NCI-H187 (cell line): Measurements from ENCODE around the gene SLC26A8.
"Not testable (repeated sequence)": the region's sequence is repeated elsewhere in the genome, so short reads cannot be mapped to it uniquely, and the experiment has no call there.

Experiments
- DNase-seq, 2 experiments: peaks; one replicate each; lab custom pipeline; 2025; lab: John Stamatoyannopoulos, UW

The SLC26A8 gene

DNA sequence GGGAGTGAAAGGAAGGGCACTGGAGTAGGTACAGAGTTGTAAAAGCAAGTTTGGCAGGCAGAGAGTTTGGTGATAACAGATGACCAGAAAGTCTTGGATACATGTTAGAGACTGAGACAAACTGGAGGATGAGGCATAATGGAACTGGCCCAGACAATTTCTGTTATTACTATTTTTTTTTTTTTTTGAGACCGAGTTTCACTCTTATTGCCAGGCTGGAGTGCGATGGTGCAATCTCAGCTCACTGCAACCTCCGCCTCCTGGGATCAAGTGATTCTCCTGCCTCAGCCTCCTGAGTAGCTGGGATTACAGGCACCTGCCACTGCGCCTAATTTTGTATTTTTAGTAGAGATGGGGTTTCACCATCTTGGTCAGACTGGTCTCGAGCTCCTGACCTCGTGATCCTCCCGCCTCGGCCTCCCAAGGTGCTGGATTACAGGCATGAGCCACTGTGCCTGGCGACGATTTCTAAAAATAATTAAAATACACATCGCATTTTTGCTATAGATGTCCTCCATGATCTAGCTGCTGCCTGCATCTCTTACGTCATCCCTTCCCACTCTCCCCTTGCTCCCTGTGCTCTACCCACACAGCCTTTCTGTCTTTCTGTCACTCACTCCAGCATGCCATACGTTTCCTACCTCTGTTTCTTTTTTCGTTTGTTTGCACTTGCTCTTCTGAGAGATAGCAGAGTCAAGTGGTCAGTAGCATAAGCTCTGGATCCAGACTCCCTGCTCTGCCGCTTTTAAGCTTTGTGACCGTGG lies 26.7 kb upstream of the SLC26A8 start:
- no peak for DNase-seq

DNA sequence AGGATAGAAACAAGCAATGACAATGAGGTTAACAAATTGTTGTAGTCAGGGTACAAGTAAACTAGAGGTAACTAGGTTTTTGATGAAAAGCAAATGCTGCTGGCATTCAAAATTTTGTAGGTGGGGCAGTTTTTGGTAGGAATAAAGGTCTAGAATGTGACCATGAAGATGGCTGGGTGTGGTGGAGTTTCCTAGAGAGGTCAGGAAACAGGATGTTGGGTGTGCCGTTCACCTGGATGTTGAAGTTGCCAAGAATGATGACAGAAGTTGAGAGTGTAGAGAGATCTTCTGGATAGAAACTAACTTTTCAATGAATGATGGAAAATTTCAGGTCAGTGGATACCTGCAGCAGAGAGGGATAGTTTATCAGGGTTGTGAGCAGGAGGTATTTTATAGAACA lies 25.9 kb upstream of the SLC26A8 start:
- no peak for DNase-seq

DNA sequence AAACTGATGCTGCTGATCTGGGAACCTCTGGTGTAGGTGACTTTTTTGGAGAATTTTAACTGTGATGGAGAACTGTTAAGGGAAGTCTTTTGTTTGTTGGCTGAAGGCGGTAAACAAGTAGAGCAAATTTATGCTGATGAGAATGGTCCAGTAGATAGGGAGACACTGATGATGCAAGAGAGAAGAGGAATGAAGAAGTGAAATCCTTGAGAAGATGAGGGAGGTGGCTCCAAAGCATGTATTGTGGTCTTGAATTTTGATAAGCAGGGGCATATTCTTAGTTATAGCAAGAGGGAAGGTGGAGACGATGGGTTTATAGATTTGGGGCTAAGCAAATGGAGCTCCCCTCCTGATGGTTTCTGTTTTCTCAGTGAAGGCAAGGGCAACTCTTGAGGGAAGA lies 25.1 kb upstream of the SLC26A8 start:
- DNase-seq: no peak

DNA sequence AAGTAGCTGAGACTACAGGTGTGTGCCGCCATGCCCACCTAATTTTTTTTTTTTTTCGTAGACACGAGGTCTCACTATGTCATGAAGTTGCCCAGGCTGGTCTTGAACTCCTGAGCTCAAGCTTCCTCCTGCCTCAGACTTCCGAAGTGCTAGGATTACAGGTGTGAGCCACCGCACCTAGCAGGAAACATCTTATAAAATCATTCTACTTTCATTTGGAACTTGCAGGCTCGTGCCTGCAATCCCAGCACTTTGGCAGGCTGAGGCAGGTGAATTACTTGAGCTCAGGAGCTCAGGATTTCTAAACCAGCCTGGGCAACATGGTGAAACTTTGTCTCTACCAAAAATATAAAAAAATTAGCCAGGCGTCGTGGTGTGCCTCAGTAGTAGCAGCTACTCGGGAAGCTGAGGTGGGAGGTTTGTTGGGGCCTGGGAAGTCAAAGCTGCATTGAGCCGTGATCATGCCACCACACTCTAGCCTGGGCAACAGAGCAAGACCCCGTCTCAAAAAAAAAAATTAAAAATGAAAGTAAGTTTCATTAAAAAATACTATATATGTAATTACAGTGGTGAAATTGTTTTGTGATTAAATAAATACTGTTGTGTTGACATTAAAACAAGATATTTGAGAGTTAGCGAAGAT lies 18.3 kb upstream of the SLC26A8 start:
- no peak for DNase-seq

DNA sequence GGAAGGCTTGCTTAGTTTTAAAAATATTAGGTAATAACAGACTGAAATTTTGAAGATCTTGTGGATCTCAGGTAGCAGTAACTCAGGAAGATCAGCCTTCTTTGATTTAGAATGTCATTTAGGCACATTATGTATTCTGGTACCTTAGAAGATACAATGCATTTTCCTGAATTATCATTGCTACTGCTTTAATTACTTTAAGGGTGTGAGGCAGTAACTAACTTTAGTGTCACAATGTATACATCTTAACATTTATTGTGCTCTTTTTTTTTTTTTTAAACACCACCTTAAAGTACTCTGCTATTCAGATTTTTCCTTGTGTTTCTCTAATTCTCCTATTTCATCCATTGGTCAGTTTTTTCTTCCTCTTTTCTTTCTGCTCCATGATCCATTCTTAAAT lies 16.5 kb upstream of the SLC26A8 start:
- no peak for DNase-seq

DNA sequence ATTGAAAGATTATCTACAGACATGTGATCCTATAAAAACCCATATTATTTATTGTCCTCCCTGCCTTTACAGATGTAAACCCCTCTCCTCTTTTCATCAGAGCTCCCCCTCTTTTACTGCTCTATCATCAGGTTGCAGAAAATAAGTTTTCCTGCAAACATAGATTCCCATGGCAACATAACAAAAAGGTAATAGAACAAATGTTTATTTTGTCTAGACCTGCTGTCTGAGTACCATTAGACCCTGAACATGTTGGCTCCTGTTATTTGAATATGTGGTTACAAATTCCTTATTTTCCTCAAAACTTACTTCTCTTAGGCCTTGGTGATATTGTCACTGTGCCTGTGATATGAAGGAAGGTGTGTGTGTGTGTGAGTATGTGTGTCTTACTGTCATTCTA lies 14.7 kb upstream of the SLC26A8 start:
- DNase-seq: no peak

DNA sequence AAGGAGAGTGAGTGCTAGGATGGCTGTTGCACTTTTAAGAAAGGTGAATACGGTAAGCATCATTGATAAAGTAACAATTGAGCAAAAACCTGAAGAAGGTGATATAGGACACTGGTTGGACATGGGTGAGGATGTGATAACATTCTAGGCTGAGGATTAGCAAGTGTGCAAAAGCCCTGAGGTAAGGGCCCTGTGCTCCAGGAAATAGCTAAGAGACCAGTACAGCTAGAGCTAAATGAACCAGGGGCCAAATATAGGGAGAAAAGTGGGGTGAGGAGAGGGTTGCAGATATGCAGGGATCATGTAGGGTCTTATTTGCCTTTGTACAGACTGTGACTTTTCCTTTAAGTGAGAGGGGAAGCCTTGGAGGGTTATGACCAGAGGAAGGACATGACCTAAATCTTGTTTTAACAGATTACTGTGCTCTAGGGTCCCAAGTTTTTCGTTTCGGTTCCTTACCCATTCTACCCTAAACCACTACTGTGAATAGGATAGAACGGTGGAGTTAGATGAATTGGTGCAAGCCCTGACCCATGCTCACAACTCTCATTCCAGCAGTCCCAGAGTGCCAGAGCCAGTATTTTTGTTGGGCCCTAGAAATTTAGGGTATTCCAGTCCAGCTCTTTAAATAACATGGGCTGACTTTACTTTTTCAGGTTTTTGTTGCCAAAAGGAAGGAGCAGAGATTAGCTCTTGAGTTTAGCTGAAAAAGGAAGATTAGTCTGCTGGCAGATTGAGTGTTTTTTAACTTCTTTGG lies 13.9 kb upstream of the SLC26A8 start:
- DNase-seq: no peak

DNA sequence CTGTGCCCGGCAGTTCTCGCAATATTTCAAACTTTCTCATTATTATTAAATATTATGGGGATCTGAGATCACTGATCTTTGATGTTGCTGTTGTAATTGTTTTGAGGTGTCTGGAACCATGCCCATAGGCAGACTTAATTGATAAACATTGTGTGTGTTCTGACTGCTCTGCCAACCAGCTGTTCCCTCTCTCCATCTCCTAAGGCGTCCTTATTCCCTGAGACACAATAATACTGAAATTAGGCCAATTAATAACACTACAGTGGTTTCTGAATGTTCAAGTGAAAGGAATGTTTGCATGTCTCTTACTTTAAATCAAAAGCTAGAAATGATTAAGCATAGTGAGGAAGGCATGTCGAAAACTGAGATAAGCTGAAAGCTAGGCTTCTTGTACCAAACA lies 10.8 kb upstream of the SLC26A8 start:
- DNase-seq: no peak

DNA sequence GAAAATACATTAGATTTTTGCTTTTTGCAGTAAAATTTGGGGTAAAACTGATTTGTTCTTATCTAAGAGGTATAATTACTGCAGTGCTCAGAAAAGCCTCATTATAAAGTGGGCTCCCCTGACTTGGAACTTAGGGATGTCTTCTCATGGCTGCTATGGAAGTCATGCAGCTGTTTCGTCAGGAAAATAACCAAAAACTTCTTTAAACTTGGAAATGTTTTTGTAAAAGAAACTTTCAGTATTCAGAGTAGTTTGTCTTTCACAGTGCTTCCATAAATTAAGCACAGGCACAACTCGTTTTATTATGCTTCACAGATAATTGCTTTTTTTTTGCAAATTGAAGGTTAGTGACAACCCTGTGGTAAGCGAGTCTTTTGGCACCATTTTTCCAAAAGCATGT lies 10.0 kb upstream of the SLC26A8 start:
- DNase-seq: no peak

DNA sequence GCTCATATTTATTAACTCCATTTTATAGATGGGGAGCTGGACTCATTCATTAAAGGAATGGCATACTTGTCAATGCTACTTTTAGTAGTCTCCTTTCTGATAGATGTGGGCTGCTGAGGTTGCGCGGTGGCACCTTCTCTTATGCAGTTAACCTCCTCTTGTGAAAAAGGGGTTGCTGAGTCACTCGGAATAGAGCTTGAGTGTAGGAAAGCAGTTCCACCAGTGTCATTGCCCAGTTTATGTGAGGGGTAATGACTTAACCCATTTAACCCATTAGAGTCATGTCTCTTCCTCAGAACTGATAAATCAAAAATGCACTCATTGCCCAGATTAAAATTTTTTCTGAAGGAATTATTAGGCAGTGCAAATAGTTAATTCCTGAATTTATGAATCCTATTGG lies 9.5 kb upstream of the SLC26A8 start:
- DNase-seq: no peak

DNA sequence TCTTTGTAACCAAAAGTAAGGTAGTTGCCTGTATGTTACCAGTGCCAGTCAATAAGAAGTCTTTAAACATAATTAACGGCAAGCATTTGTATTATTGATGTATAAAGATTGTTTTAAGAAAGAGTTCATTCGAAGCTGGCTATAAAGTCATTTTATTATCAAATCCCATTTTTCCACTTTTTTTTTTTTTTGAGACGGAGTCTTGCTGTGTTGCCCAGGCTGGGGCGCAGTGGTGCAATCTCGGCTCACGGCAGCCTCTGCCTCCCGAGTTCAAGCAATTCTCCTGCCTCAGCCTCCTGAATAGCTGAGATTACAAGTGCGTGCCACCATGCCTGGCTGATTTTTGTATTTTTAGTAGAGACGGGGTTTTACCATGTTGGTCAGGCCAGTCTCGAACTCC lies 8.7 kb upstream of the SLC26A8 start:
- DNase-seq: not testable (repeated sequence)

DNA sequence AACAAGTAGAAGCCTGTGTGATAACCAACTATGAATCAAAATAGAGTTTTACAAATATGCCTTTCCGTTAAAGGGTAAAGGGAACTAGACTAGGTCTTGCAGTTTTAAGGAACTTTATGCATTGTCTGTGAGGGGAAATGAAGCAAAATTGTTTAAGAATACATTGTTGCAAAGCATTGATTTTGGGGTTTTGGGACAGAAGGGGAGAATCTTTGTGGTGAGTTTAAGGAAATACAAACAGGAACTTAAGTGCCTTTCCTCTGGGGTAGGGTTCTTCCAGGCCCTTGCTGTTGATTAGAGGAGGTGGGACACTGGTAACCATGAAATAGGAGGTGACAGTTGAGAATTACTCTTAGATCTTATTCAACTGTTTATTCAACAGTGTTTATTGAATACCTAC lies 7.8 kb upstream of the SLC26A8 start:
- DNase-seq: no peak

DNA sequence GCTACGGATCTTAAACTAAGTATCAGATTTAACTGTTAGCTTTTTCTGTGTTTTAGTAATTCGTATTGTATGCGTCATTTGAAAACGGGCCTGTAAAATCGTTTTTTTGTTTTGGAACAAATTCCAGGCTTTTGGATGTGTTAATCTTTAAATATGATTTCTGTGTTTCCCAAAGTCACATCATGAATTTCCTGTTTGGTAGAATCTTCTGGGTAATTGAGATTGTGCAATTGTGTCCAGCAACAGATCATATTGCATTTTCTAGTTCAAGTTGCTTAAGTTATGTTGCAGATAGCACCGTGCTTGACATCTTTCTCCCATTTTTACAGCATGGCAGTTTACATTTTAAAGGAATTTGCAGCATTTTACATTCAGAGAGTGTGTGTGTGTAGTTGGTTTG lies 5.0 kb upstream of the SLC26A8 start:
- no peak for DNase-seq

DNA sequence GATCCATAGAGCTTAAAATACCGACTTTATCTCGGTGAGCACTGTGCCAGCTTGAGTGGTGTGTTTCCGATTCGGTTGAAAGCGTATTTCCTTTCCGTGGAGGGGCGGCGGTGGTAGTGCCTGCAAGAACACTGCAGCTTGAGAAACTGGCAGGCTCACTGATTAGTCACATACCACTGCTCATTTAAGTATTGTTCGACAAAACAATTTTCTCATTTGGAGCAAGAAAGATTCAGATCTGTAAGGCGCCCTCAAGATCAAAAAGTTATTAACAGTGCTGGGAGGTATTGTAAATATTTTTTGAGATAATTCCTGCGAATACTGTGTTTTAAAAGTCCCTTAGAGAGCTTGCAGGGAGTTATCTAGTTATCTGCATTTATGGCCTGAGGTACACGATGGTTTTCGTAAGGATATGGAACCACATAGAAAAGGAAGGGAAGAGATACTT lies 4.5 kb upstream of the SLC26A8 start:
- no peak for DNase-seq

DNA sequence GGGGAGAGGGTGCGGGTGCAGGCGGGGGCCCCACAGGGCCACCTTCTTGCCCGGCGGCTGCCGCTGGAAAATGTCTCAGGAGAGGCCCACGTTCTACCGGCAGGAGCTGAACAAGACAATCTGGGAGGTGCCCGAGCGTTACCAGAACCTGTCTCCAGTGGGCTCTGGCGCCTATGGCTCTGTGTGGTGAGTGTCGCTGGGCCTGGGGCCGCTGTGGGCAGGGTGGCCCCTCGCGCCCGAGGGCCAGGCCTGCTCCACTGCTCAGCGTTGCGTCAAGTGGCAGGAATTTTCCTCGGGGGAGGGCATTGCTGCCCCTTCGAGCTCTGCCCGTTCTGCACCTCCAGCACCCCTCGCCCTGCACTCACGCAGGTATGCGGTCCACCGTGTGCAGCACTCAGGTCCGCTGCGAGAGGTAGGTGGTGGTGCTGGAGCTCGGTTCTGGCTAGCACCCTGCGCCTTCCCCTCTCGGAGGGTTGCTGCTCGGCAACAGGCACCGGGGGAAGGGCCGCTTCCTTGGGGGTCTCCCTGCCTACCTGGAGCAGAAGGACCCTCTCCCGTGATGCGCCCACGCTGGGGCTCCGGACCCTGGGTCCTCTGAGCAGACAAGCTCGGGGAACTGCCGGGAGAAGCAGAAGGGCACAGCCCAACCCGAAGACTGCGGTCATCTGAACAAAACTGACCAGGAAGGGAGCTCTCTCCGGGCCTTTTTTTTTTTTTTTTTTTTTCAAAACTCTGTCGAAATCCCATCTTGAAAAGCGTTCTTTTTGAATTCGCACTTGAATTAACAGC lies 3.8 kb upstream of the SLC26A8 start:
- peak in 1 of 2 experiments; percentile 31 for DNase-seq

DNA sequence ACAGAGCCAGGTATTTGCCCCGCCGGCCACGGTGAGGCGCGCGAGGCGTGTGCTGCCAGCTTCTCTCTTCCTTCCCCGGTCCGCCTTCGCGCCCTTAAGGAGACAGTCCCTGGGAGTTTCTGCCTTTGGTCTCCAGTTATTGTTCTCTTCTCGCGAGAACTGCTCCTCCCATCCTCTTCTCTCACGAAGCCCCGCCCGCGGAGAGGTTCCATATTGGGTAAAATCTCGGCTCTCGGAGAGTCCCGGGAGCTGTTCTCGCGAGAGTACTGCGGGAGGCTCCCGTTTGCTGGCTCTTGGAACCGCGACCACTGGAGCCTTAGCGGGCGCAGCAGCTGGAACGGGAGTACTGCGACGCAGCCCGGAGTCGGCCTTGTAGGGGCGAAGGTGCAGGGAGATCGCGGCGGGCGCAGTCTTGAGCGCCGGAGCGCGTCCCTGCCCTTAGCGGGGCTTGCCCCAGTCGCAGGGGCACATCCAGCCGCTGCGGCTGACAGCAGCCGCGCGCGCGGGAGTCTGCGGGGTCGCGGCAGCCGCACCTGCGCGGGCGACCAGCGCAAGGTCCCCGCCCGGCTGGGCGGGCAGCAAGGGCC lies 3.2 kb upstream of the SLC26A8 start, which contains the start of gene MAPK14:
Gene MAPK14 (plus strand): TSS at position 308 of the 587 bp plus-strand sequence. CDS start 350 bp downstream, outside the sequence.
- DNase-seq: peak; percentile 92 to 98

DNA sequence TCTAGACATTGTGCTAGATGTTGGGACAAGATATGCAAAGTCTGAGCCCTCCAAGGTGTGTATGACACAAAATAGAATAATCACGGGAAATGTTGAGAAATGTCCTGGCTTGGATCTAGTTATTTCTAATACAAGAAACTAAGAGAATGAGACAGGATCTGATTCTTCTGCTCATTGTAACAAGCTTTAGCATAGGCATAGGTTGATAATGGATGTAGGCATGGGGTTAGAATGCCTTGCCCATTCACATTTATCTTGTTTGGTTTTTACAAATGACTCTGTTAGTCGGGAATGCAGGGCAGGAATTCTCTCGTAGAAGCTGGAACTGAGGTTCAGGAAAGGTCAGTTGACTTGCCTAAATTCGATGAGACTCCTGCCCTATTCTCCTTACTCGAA lies 1.5 kb upstream of the SLC26A8 start:
- no peak for DNase-seq

DNA sequence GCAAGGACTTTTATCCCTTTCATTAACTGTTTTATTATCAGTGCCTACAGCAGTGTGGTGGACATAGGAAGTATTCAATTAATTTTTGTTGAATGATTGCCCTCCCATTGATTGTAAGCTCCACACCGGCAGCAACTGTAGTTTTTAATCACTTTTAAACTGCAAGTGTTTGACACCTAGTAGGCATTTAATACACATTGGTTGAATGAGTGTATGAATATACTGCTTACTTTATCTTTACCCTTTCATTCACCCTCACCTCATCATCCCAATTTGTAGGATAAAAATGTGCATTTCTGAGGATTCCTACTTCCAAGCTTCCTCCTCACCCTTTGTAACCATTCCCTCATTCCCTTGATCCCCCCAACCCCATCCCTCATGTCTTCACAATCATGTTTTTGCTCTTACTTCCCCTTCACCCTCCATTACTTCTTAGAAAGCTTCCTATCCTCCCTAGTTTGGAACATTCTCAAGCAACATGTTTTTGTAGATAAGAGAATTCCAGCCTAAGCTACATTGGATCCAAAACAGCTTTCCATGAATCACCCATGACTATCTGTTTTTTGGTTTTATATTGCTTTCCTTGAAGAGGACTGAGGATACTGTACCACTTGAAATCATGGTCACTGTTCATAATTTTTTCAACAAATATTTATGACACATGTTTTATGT lies 955 bp upstream of the SLC26A8 start:
- no peak for DNase-seq

DNA sequence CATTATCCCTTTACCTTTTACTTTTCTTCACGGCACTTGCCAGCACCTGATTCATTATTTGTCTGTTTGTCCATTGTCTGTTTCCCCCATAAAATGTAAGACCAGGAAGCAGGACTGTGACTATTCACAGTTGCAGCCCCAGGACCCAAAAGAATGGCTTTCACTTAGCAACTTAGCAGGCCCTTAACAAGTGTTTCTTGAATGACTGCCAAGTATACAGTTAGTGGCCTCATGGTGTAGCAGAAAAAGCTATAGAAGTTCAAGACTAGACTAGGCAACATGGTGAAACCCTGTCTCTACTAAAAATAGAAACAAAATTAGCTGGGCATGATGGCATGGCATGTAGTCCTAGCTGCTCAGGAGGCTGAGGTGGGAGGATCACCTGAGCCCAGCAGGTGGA lies 4.3 kb downstream of the SLC26A8 start:
- DNase-seq: no peak

DNA sequence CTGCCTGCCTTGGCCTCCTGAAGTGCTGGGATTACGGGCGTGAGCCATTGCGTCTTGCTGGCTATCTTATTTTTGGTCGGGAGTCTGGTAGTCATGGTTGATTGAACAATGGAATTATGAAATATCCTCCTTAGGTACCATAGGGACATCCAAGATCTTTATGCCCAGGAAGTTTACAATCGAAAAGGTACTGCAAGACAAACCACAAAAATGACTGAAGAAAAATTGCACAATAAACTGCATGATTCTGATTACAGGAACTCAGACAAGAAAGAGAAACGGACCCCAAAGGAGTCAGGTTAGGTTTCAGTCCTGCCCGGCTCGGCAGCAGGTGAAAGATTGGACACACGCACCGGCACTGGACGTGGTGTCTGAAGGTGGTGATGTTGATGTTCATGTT lies 5.3 kb downstream of the SLC26A8 start:
- no peak for DNase-seq

DNA sequence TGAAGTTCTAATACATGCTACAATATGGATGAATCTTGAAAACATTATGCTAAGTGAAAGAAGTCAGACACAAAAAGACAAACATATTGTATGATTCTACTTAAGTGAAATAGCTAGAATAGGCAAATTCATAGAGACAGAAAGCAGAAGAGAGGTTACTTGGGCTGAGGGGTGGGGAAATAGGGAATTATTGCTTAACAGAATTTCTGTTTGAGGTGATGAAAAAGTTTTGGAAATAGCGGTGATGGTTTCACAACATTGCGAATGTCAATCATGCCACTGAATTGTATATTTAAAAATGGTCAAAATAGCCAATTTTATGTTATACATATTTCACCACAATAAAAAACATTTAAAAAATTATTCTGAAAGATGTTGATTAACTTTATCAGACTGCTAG lies 6.1 kb downstream of the SLC26A8 start:
- no peak for DNase-seq
